DMS114 treated with DMSO at 0.1 percent for 48 hours (cell line): Measurements from ENCODE around the gene ZNF768.
A peak's percentile ranks its signal among the peaks of the same experiment; 100 is the strongest.

Experiments
- DNase-seq: peaks from one replicate; lab custom pipeline; 2025; ENCODE audit not compliant: unreplicated experiment; lab: John Stamatoyannopoulos, UW

ZNF768 gene

DNA sequence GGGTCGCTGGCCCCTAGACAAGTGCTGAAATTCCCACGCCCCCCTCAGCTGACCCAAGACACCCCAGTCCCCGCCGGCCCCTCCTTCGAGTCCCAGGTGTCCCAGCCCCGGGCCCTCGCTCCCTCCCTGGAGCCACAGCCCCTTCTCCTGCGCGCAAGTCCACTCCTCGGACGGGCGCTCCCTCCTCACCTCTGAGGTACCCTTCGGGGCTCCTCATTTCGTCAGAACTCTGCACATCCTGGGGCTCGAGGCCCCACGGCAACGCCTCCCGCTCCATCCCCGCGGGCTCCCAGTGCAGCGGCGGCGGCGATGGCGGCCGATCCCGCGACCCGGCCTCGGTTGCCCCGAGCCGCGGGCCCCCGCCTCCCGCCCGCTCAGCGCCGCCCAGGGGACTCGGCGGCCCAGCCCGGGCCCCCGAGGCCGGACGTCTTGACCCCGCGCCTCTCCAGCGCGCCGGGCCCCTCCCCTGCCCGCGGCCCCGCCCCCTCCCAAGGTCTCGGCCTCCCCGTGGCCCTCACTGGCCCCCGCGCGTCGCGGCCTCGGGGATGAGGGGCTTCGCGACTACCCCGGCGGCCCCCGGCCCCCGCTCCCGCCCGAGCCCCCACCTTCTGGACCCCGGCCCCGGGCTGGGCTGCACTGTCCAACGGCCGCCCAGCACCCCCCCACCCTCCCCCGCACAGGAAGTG is at the start of gene ZNF768:
Gene ZNF768 (minus strand): TSS at position 430 of the 686 bp plus-strand sequence. CDS start 153 bp downstream, at position 277.
- no peak for DNase-seq

DNA sequence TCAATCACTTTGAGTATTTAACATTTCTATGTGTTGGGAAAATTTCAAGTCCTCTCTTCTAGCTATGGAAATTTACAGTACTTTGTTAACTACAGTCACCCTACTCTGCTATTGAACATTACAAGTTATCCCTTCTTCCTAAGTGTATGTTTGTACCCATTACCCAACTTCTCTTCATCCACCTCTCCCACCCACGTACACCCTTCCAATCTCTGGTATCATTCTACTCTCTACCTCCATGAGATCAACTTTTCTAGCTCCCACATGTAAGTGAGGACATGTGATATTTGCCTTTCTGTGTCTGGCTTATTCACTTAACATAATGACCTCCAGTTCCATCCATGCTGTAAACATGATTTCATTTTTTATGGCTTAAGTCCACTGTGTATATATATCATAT is 48.3 kb upstream of the ZNF768 start:
- DNase-seq: no peak

DNA sequence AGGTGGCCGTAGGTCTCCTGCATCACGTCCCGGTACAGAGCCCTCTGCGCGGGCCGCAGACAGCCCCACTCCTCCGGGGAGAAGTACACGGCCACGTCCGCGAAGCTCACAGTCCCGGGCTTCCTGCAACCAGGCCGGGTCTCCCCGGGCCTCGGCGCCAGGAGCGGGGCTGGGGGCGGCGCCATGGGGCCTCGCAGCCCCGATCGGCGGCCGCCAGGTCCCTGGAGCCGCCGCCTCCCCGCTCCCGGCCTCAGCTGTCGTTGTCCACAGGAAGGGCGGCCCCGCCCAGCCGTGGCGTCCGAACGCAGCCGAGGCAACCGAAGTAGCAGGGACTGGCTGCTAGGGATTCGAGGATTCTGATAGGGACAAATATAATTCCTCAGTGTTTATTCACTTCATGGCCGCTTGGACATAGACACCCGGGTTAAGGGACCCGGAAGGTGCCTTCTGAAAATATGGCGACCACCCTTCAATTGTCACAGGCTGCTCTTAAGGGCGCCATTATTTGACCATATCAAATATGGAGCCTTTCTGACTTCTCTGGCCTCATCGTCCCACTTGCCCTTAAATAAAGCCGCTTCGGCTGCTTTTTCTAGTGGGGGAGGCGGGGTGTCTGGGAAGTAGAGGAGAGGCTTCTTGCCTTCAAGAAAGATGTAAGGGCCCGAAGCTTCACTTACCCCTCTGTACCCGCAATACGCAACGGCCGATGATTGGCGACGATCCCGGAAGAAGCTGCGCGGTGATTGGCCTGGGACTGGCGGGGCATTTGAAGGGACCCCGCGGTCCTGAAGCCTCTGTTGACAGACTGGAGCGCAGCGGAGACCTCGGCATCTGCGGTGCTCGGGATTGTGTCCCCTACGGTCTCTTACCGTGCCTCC is 45.3 kb upstream of the ZNF768 start, which contains the start of gene ZNF688:
Gene ZNF688 (minus strand): TSS at position 270 of the 878 bp plus-strand sequence. CDS start 85 bp downstream, at position 185.
- DNase-seq: peak; percentile 96

DNA sequence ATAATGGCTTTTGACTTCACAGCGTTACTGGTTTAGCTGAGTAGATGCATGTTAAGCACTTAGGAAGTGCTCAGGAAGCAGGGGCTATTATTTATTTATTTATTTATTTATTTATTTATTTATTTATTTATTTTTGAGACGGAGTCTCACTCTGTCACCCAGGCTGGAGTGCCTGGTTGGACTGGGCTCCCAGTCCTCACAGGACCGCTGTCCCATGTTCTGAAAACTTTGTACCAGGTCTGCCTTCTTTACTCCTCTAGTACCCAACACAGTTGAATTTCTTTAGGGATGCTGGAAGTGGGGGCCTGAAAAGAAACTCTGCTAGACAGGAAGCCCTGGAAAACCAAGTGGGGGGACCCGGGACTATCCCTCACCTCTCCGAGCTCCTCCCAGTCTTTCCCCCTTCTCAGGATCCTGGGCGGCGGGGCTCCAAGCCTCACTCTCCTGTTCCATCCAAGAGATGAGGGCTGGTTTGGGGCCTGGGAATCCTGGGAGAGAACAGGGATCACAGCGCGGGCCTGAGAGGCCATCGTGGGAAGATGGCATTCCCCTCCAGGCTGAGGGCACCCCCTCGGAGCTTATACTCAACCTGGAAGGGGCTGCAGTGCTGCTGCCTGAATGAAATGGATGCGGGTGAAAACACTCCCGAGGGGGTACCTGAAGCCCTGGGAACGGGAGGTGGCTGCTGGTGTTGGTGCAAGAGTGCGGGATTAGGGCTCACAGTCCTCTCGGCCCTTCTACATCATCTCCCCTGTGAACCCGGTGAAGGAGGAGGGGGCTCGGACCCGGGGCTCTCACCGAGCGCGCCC is 44.5 kb upstream of the ZNF768 start:
- DNase-seq: no peak

DNA sequence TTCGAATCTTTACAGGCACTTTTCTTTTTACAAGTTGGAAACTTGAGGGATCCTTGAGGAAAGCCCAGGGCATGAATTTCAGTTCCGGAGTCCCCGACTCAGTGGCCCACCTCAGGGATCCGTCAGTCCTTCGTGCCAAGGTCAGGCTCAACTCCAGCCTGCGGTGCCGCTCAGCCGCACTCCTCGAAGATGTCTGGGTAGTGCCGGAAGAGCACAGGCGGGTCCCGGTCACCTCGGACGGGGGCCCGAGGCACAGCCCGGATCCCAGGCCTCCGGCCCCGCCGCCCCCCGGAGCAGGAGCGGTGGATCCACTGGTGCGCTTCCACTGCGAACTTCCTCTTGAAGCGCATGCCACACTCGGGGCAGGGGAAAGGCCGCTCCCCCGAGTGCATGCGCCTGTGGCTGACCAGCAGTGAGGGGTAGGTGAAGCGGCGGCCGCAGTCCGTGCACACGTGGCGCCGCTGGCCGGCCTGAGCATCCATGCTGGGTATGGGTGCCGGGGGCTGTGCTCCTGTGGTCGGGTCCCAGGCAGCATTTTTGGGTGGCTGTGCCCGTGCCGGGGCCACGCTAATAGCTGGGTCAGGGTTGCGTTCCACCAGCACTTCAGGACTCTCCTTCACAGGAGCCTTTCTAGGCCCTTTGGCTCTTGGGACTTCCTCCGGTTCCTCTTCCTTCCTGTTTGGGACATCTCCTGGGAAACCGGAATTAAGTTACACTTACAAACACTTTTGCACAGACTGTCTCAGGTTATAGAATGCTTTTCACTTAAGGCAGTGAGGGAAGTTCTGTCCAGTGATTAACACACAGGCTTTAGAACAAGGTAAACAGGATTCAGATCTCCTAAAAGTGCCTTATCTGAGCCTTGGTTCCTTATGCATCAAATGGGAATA is 43.6 kb upstream of the ZNF768 start:
- no peak for DNase-seq

DNA sequence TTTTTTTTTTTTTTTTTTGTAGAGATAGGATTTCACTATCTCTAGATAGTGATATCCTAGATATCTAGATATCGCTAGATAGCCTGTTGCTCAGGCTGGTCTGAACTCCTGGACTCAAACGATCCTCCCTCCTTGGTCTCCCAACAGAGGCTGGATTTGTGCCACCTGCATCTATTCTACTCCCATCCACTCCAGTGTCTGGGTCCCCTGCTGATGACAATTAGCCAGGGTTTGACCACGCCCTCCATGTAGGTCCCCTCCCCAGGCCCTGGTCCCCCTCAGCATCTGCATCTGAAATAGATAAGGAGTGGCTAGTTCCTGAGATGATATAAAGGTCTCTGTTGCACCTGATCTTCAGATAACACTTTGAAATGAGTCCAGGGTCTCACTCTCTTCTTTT is 42.9 kb upstream of the ZNF768 start:
- DNase-seq: no peak

DNA sequence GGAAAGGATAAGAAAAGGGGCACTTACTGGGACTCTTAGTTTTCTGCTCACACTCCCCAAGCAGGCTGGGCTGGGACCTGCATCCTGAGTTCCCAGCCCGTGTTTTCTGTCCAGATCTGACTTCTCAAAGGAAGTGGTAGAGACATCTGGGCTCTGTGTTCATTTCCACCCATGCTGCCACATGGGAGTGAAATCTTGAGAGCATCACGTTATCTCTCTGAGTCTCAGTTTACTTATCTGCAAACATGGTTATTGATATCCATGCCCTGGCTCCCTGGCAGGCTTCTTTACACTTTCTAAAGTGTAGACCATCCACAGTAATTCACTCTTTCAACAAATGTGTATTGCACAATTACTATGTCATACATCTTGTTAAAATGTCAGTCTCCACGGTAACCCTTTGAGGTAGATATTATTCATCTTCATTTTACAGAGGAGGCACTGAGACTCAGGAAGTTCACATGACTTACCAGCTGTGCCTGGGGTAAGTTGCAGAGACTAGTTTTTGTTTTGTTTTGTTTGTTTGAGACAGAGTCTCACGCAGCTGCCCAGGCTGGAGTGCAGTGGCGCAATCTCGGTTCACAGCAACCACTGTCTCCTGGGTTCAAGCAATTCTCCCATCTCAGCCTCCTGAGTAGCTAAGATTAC is 41.7 kb upstream of the ZNF768 start:
- DNase-seq: no peak

DNA sequence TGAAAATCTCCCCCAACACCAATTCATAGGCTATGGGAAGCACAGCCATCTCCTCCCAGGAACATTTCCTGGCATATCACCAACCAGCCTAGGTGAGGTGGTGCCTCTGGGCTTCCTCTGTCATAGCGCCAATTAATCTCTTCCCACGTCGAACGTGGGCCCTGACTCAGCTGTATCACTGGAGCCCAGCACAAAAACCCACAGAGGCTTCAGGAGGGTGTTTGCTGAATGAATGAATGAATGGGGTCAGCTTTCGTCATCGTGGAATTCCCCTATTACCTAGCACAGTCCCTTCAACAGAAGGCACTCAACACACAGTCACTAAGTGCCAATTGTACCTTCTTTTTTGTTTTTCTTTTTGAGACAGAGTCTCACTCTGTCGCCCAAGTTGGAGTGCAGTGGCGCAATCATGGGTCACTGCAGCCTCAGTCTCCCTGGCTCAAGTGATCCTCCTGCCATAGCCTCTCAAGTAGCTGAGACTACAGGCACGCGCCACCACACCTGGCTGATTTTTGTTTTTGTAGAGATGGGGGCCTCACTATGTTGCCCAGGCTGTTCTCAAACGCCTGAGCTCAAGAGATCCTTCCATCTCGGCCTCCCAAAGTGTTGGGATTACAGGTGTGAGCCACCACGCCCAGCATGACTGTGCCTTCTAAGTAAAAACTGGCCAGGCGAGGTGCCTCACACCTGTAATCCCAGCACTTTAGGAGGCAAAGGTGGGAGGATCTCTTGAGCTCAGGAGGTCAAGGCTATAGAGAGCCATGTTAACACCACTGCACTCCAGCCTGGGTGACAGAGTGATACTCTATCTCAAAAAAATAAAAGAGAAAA is 41.0 kb upstream of the ZNF768 start:
- no peak for DNase-seq

DNA sequence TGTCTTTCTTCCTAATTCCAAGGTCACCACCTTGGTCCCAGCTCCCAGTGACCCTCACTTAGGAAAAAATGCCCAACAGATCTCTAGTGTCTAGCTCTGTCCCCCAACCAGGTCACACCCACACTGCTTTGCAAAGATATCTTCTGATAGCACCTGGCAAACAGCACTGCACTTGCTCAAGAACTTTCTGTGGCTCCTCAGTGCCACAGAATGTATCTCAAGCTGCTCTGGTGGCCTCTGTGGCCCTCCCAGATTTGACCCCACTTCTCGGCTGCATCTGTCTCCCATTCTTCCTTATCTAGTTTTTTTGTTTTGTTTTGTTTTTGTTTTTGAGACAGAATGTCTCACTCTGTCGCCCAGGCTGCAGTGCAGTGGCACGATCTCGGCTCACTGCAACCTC is 40.2 kb upstream of the ZNF768 start:
- no peak for DNase-seq

DNA sequence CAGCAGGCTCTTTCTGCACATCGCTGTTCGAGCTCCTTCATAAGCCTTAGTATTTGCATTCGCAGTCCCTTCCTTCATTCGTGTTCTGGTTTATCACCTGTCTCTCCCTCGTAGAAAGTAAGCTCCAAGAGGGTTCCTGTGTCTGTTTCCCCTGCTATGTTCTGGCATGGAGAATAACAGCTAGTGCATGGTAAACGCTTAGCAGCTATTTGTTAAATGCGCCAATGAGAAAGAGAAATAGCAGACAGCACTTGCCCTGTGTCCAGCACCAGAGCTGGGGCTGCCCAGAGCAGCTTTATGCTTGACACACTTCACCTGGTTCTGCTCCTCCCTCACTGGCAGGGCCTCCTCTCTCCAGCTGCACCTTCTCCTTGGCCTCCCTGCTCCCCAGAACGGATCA is 39.6 kb upstream of the ZNF768 start:
- DNase-seq: no peak

DNA sequence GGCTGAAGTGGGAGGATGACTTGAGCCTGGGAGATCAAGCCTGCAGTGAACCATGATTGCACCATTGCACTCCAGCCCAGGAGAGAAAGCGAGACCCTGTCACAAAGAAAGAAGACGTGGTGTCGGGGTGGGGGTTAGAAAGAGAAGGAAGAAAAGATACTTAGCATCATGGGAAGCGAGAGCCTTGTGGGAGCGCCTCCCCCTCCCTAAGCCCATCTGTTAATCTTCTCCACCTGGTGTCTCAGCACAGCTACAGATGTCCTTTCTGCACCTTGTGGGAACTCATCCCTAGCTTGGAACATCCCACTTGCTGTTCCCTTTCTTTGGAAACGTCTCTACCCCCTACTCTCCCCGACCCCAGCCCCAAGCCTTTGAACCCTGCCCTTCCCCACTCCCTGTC is 39.2 kb upstream of the ZNF768 start:
- DNase-seq: no peak

DNA sequence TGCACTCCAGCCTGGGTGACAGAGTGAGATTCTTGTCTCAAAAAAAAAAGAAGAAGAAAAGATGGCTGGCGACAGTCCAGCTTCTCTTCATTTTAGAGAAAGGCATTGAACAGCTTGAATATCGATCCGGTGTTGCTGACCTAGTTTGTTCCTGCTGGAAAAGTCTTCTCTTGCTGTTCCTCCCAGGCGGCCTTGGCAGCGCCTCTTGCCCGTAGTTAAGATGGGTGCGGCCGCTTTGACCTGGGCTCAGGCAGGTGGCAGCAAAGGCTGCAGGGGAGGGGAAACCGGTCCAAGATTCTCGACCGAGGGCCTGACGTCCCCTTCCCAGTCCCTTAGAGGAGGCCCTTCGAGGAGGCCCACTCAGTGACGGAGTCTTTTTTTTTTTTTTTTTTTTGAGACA is 35.7 kb upstream of the ZNF768 start:
- DNase-seq: no peak

DNA sequence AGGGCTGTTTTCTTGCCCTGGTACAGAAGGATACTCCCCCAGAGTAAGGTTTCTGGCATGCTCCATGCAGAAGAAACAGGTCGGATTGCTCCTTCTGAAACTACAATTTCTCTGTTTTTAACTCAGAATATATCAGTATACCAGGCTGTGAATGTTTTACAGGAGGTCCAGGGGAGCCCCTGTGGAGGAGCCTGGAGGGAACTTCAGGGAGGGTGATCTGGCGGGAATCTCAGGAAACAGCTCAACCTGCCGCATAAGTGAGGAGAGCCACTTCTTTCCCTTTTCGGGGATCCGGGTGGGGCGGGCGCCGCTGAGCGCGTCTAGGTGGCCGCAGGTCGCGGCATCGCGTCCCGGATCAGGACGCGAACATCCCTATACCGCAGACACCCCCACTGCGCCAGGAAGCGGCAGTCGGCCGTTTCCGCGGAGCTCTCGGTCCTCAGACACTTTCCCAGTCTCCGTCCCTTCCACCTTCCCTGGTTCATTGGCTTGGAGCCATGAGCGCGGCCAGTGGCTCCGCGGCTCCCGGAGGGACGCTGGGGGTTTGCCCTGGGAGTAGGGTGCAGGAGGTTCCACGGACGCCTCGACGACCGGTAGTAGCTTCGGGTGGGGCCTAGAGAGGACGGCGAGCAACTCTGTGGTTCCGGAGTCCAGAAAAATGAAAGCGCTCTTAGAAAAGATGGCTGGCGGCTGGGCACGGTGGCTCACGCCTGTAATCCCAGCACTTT is 34.9 kb upstream of the ZNF768 start:
- DNase-seq: no peak

DNA sequence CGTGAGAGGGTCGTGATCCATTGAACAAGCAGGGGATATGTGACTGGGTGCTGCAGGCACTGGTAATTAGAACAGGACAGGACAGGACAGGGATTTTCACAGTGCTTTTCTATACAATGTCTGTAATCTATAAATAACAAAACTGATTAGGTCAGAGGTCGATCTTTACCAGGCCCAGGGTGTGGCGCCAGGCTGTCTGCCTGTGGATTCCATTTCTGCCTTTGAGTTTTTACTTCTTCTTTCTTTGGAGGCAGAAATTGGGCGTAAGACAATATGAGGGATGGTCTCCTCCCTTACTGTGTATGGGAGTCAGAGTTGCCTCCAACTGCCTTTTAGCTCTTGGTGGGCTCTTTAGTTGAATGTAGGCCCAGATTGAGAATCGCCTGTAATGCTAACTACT is 33.3 kb upstream of the ZNF768 start:
- DNase-seq: no peak

DNA sequence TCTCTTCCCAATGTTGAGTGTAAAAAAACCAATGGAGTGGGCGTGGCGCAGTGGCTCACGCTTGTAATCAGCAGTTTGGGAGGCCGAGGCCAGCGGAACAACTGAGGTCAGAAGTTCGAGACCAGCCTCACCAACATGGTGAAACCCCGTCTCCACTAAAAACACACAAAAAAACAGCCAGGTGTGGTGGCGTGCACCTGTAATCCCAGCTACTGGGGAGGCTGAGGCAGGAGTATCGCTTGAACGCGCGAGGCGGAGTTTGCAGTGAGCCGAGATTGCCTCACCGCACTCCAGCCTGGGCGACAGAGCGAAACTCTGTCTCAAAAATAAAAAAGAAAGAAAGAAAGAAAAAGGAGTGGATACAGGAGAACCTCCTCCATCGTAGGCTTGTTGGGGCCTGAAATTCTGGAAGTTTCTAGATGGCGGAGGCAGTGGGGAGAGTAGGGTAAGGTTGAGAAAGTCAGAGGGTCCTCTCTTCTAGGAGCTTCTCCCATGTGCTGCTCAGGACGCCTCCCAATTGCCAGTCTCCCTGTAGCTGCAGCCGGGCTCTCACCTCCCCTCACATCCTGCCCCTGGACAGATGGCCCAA is 32.5 kb upstream of the ZNF768 start:
- no peak for DNase-seq

DNA sequence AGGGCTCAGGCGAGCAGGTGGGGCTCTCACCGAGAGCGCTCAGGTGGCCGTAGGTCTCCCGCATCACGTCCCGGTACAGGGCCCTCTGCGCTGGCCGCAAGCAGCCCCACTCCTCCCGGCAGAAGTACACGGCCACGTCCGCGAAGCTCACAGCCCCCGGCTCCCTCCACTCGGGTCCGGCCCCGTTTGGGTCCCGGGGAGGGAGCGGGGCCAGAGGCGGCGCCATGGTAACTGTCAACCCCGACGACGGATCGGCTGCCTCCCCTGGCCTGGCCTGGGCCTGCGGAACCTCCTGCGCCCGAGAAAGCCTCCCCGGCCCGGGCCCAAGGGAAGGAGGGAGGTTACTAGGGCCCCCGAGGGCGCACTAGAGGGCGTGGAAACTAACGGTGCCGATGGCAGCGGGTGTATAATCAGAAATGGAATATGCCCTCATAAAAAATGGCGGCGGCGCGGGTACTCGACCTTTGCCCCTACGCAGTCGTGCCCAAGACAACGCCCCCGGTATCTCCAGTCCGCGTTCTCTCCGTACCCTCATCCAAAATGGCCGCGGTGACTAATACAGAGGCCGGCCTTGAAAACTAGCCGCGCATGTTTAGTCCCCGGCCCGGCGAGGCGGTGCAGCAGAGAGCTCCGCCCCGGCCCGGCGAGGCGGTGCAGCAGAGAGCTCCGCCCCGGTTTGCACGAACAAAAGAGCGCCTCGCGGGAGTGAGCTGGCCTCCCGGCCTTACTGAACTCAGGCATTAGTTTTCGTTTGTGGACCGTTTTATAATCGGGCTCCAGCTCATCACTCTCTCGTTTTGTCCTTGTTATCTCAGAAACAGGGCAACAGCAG is 31.8 kb upstream of the ZNF768 start, which contains the start of gene ZNF764:
Gene ZNF764 (minus strand): TSS at position 418 of the 832 bp plus-strand sequence. CDS start 192 bp downstream, at position 226.
- DNase-seq: peak; percentile 93

DNA sequence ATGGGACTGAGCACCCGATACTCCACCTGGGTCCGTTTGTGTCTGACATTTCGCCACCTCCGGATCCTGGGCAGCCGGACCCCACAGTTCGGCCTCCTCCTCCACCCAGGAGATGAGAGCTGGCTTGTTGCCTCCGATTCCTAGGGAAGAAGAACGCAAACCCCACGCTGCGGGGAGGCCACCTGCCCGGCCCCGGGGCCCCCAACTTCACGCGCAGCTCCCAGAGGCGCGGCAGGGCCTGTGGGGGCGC is 31.3 kb upstream of the ZNF768 start:
- DNase-seq: no peak
